SK-N-SH treated with all-trans-retinoic acid at 6 μM for 48 hours (cell line): ENCODE measurements around the gene PSD.

Experiments
- ATAC-seq: fragments of 200-7000 bp; cut with Tn5 transposase; 3 replicates; pipeline ENCODE4 v1.9.1; 2020; ENCODE audit warnings: mild to moderate bottlenecking, moderate library complexity
- ARNTL ChIP-seq: fragments of 450-650 bp; formaldehyde crosslinking; IDR thresholded peaks from 2 replicates; pipeline ENCODE4 v1.5.0; 2020; ENCODE audit warnings: low read depth, mild to moderate bottlenecking, moderate library complexity, borderline replicate concordance
- BACH2 ChIP-seq: fragments of 250-450 bp; sonication (Bioruptor Pico); IDR thresholded peaks from 2 replicates; pipeline ENCODE4 v1.9.0; 2021; ENCODE audit warnings: mild to moderate bottlenecking, borderline replicate concordance
- CREB5 ChIP-seq: fragments of 250-450 bp; sonication (Bioruptor Pico); IDR thresholded peaks from 2 replicates; pipeline ENCODE4 v1.5.1; 2020; ENCODE audit warnings: low read depth, mild to moderate bottlenecking, moderate library complexity
- CSDC2 ChIP-seq: fragments of 250-450 bp; sonication (Bioruptor Pico); IDR thresholded peaks from 2 replicates; pipeline ENCODE4 v1.5.0; 2020; ENCODE audit warnings: mild to moderate bottlenecking, moderate library complexity
- CSRNP3 ChIP-seq: fragments of 250-450 bp; sonication (Bioruptor Pico); IDR thresholded peaks from 2 replicates; pipeline ENCODE4 v1.5.1; 2021; ENCODE audit warnings: mild to moderate bottlenecking, moderate library complexity
- ESRRG ChIP-seq: fragments of 250-450 bp; sonication (Bioruptor Pico); IDR thresholded peaks from 2 replicates; pipeline ENCODE4 v1.6.1; 2021; ENCODE audit warnings: mild to moderate bottlenecking
- GLIS3 ChIP-seq: fragments of 250-450 bp; sonication (Bioruptor Pico); IDR thresholded peaks from 2 replicates; pipeline ENCODE4 v1.5.0; 2020; ENCODE audit warnings: mild to moderate bottlenecking, moderate library complexity
- ISL1 ChIP-seq: fragments of 250-450 bp; sonication (Bioruptor Pico); IDR thresholded peaks from 2 replicates; pipeline ENCODE4 v2.1.2; 2022; ENCODE audit warnings: mild to moderate bottlenecking, moderate library complexity
- OSR1 ChIP-seq: fragments of 250-450 bp; sonication (Bioruptor Pico); IDR thresholded peaks from 2 replicates; pipeline ENCODE4 v1.8.0; 2022; ENCODE audit warnings: moderate library complexity, mild to moderate bottlenecking, inconsistent platforms
- PATZ1 ChIP-seq: fragments of 250-450 bp; sonication (Bioruptor Pico); IDR thresholded peaks from 2 replicates; pipeline ENCODE4 v1.8.0; 2020; ENCODE audit warnings: mild to moderate bottlenecking, moderate library complexity, borderline replicate concordance
- POU6F1 ChIP-seq: fragments of 250-450 bp; sonication (Bioruptor Pico); IDR thresholded peaks from 2 replicates; pipeline ENCODE4 v1.8.0; 2021; ENCODE audit warnings: low read depth, mild to moderate bottlenecking, moderate library complexity, borderline replicate concordance
- PPARA ChIP-seq: fragments of 250-450 bp; sonication (Bioruptor Pico); IDR thresholded peaks from 2 replicates; pipeline ENCODE4 v1.5.0; 2020; ENCODE audit warnings: mild to moderate bottlenecking, borderline replicate concordance
- RARB ChIP-seq: fragments of 250-450 bp; sonication (Bioruptor Pico); IDR thresholded peaks from 2 replicates; pipeline ENCODE4 v1.8.0; 2021; ENCODE audit warnings: mild to moderate bottlenecking, moderate library complexity
- SNAI2 ChIP-seq: fragments of 250-450 bp; sonication (Bioruptor Pico); IDR thresholded peaks from 2 replicates; pipeline ENCODE4 v1.5.0; 2020; ENCODE audit warnings: mild to moderate bottlenecking, moderate library complexity
- TCF4 ChIP-seq: fragments of 250-450 bp; sonication (Bioruptor Pico); IDR thresholded peaks from 2 replicates; pipeline ENCODE4 v1.8.0; 2021; ENCODE audit warnings: mild to moderate bottlenecking, moderate library complexity, borderline replicate concordance
- ZFP3 ChIP-seq: fragments of 250-450 bp; sonication (Bioruptor Pico); IDR thresholded peaks from 2 replicates; pipeline ENCODE4 v1.5.0; 2020; ENCODE audit warnings: mild to moderate bottlenecking, moderate library complexity
- ZFP30 ChIP-seq: fragments of 450-650 bp; formaldehyde crosslinking; IDR thresholded peaks from 2 replicates; pipeline ENCODE4 v1.5.0; 2022; ENCODE audit warnings: mild to moderate bottlenecking, moderate library complexity
- ZNF565 ChIP-seq: fragments of 450-650 bp; formaldehyde crosslinking; conservative IDR thresholded peaks from 2 replicates; pipeline ENCODE4 v1.5.0; 2020; ENCODE audit warnings: low read depth, mild to moderate bottlenecking, moderate library complexity
- ZNF70 ChIP-seq: fragments of 450-650 bp; formaldehyde crosslinking; IDR thresholded peaks from 2 replicates; pipeline ENCODE4 v1.5.0; 2020; ENCODE audit warnings: mild to moderate bottlenecking, moderate library complexity
- ZNF8 ChIP-seq: fragments of 450-650 bp; formaldehyde crosslinking; IDR thresholded peaks from 2 replicates; pipeline ENCODE4 v1.5.0; 2020; ENCODE audit warnings: mild to moderate bottlenecking, moderate library complexity

The PSD gene

GRCh38 chr10:102375867-102376266, 42.7 kb downstream of the PSD start:
- TF ChIP-seq PPARA (CRISPR knock-in tag) (no peak), PATZ1 (no peak), ARNTL (no peak), ZFP30 (CRISPR knock-in tag) (no peak), ZNF8 (CRISPR knock-in tag) (no peak), GLIS3 (CRISPR knock-in tag) (no peak)
- no peak for ATAC-seq

GRCh38 chr10:102375250-102375649, 43.3 kb downstream of the PSD start:
- TF ChIP-seq OSR1 (CRISPR knock-in tag): no peak
- TF ChIP-seq SNAI2: no peak
- no peak for TF ChIP-seq ZFP30 (CRISPR knock-in tag)
- no peak for TF ChIP-seq ZNF565 (CRISPR knock-in tag)
- no peak for TF ChIP-seq CSRNP3 (CRISPR knock-in tag)
- TF ChIP-seq POU6F1 (CRISPR knock-in tag): no peak
- TF ChIP-seq TCF4 (CRISPR knock-in tag): no peak
- TF ChIP-seq CREB5: no peak
- TF ChIP-seq BACH2: no peak
- ATAC-seq: no peak

GRCh38 chr10:102371295-102371694, 47.3 kb downstream of the PSD start:
- no peak for TF ChIP-seq ESRRG (CRISPR knock-in tag)
- TF ChIP-seq ZFP3 (CRISPR knock-in tag): no peak
- no peak for TF ChIP-seq RARB (CRISPR knock-in tag)
- TF ChIP-seq ARNTL: no peak
- TF ChIP-seq ISL1 (CRISPR knock-in tag): no peak
- TF ChIP-seq BACH2: no peak
- TF ChIP-seq CSDC2 (CRISPR knock-in tag): no peak
- no peak for ATAC-seq

GRCh38 chr10:102368077-102368476, 50.5 kb downstream of the PSD start:
- TF ChIP-seq ESRRG (CRISPR knock-in tag) (no peak), OSR1 (CRISPR knock-in tag) (no peak), PATZ1 (no peak), SNAI2 (no peak), TCF4 (CRISPR knock-in tag) (no peak), BACH2 (no peak)
- no peak for ATAC-seq

GRCh38 chr10:102367441-102367840, 51.1 kb downstream of the PSD start:
- no peak for ATAC-seq
- TF ChIP-seq ZNF8 (CRISPR knock-in tag) (no peak), PPARA (CRISPR knock-in tag) (no peak), GLIS3 (CRISPR knock-in tag) (no peak), PATZ1 (no peak), ZNF70 (CRISPR knock-in tag) (no peak), ZNF565 (CRISPR knock-in tag) (no peak), OSR1 (CRISPR knock-in tag) (no peak)
